Measurements from ENCODE around the gene POLA2.
"Not testable (repeated sequence)": the region's sequence is repeated elsewhere in the genome, so short reads cannot be mapped to it uniquely, and the experiment has no call there.

Gene POLA2

GRCh38 chr11:65310215-65310614 lies 48.5 kb downstream of the POLA2 start:
- no peak for DNase-seq

GRCh38 chr11:65310736-65311135 lies 49.0 kb downstream of the POLA2 start:
- no peak for DNase-seq

GRCh38 chr11:65311170-65311678 lies 49.5 kb downstream of the POLA2 start:
- no peak for DNase-seq

- peak; percentile 69 for DNase-seq
Observed at GRCh38 chr11:65314501-65315203, 52.9 kb downstream of the POLA2 start, which contains the start of gene CDC42EP2. Gene CDC42EP2, plus strand, starts transcription at chr11:65314866. Its CDS starts 6,033 bp downstream, at chr11:65320899.

- peak; percentile 59 for DNase-seq
Observed at GRCh38 chr11:65315204-65315865, 53.6 kb downstream of the POLA2 start.

DNA sequence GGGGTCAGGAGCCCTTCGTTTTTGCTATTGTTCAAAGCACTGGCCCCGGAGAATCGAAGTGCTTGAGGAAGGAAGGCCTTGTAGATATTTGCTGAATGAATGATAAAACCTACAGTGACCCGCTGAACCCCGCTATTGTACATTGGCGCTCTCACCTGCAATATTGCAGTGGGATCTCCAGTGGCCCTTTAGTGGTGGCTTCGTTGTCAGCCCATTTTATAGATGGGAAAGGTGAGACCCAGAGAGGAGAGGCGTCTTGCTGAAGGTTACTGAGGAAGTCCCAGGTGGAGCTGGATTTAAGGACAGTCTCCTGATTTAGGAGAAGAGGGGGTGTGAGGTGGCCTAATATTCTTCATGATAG lies 54.1 kb downstream of the POLA2 start:
- DNase-seq = no peak

- DNase-seq = peak; percentile 85
Observed at GRCh38 chr11:65316227-65317024, 54.7 kb downstream of the POLA2 start.

- DNase-seq = no peak
Observed at GRCh38 chr11:65317025-65317786, 55.4 kb downstream of the POLA2 start.

DNA sequence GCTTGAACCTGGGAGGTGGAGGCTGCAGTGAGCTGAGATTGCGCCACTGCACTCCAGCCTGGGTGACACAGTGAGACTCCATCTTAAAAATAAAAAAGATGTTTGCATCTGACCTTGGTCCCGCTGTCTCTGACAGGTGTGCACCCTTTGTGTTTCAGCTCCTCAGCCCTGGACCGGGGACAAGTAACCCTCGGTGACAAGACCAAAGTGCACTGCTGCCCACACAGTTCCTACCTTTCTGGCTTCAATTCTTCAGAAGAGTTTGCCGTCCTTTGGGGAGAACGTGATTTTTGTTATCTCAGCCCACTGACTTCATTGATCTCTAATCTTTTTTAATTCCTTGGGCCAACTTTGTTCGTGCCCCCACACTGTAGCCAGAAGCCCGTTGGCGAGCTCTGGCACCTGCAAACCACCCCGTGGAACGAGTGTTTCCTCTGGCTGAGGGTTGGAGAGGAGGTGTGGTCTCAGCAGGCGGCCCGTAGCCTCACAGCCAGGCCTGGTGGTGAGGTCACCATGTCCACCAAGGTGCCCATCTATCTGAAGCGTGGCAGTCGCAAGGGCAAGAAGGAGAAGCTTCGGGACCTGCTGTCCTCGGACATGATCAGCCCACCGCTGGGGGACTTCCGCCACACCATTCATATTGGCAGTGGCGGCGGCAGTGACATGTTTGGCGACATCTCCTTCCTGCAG lies 58.8 kb downstream of the POLA2 start:
- no peak for DNase-seq

DNA sequence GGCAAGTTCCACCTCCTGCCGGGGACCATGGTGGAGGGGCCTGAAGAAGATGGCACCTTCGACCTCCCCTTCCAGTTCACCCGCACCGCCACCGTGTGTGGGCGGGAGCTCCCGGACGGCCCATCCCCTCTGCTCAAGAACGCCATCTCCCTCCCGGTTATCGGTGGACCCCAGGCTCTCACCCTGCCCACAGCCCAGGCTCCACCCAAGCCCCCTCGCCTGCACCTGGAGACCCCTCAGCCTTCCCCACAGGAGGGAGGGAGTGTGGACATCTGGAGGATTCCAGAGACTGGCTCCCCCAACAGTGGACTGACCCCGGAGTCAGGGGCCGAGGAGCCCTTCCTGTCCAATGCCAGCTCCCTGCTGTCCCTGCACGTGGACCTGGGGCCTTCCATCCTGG lies 59.3 kb downstream of the POLA2 start:
- DNase-seq = no peak

DNA sequence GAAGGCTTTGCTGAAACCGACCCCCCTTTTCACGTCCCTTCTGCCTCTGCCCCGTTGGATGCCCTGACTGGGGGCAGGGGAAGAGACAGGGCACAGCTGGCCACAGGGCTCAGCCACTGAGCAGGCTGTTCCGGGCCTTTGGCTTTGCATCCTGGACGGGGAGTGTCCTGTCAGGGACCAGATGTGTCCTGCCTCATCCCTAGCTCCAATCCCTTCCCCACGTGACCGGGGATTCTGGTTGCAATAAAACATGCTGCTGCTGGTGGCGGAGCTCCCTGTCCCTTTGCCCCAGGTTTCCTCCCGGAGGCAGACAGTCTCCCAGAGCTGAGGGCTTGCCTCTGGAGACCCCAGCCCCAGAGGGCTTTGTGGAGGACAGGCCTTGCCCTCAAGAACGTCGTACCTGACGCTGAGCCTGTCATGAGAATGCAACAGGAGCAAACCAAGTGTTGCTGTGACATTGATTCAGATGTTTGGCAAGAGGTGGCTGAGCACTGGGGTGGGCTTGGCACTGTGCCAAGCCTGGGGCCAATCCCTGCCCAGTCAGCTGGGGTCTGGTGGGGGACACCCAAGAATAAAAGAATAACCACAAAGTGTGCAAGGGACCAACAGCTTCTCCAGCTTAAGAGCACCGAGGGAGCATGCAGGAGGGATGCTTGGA lies 60.2 kb downstream of the POLA2 start:
- no peak for DNase-seq

DNA sequence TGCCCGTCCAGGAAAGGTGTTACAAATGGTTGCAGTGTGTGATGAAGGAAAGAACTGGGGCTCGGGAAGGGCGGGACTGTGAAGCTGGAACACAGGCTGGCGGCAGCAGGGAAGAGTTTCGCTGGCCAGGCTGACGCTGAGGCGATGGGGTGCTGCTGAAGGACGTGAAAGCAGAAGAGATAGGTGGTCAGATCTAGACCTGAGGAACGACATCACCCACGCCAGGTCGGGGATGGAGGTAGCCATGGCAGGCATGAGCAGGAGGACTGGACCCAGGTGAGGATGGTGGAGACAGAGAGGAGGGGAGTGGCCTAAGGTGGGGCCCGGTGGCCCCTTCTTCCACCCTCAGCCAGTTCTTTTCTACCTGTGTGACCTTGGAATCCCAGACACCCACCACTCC lies 62.1 kb downstream of the POLA2 start:
- DNase-seq = no peak

DNA sequence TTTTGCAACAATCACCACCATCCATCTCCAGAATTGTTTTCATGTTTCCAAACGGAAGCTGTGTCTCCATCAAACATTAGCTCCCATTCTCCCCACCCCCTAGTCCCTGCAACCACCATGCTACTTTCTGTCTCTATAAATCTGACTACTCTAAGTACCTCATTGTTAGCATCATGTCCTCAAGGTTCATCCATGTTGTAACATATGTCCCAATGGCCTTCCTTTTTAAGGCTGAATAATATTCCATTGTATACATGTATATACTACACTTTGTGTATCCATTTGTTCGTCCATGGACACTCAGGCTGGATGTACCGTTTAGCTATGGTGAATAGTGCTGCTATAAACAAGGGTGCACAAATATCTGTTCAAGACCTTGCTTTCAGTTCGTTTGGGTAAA lies 63.7 kb downstream of the POLA2 start:
- no peak for DNase-seq

DNA sequence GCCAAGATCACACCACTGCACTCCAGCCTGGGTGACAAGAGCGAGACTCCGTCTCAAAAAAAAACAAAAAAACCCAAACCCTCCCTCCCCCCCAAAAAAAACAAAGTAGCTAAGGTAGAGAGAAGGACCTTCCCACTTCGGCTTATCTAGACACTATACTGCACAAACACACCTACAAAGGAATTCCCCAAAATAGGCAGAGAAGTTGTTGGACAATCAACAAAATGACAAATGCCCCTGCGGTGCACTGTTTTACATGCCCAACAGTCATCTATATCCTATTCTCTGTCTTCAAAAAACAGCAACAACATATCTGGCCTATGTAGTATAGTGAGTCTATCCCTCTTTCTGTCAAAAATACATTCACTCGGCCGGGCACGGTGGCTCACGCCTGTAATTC lies 65.3 kb downstream of the POLA2 start:
- no peak for DNase-seq

DNA sequence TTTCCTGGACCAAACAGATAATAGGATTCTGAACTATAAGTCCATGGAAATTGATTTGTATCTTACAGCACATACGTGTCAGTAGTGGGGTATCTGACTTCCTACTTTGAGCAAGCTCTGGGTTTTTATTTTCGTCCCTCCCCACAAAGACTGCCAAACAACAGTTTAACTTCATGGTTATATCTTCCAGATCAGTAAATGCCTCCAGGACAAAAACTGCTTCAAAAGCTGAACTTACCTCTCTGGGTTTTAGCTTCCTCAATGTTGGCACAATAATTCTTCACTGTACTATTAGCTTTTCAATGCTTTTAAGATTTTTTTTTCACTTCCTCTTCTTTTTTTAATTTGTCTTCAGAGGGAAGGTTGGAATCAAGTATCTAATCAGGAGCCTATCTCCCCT lies 67.7 kb downstream of the POLA2 start:
- DNase-seq = no peak

DNA sequence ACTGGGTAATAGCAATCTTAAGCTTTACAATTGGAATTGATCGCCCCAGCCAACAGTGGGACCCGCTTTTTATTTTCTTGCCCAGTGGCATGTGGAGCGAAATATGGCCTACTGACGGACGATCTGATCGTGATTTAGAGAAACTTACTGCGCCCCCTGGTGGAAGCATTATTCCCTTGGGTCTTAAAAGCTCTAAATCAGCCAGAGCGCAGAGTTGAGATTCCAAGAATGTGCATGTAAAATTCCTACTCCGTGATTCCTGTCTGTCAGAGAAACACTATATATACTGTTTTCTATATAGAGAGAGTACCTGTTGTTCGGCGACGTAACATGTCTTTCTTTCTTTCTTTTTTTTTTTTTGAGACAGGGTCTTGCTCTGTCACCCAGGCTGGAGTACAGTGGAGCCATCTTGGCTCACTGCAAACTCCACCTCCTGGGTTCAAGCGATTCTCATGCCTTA lies 68.2 kb downstream of the POLA2 start:
- peak; percentile 96 for DNase-seq

GRCh38 chr11:65330544-65330943 lies 68.8 kb downstream of the POLA2 start:
- DNase-seq = no peak

GRCh38 chr11:65332591-65332990 lies 70.8 kb downstream of the POLA2 start:
- not testable (repeated sequence) for DNase-seq

- no peak for DNase-seq
Observed at GRCh38 chr11:65334696-65335295, 73.0 kb downstream of the POLA2 start.

DNA sequence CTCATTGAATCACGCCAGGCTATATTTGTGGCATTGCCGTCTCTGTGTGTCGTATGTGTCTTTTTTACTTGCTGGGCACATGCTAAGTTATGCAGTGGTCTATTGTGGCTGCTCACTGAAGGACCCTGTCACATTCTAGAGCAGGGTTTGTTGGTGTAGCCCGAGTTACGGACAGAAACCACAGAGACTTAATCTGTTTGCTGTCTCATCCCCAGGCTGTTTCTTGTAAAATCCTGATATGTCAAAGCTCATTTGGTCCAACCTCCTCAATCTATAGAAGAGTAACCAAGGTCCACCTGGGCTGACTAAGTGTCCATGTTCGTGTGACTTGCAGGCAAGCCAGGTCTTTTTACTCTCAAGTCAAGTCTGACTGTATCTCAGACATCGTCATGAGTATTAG lies 76.9 kb downstream of the POLA2 start:
- DNase-seq = no peak

GRCh38 chr11:65340226-65340625 lies 78.5 kb downstream of the POLA2 start:
- no peak for DNase-seq
